IgD-negative memory B cell (primary cell): ENCODE measurements around the gene LRRC25. TPM values are rescaled to one million over a fixed set of nuclear protein-coding genes. Genes with fewer than 3 reads are reported as not detected.
"Not testable (repeated sequence)": the region's sequence is repeated elsewhere in the genome, so short reads cannot be mapped to it uniquely, and the experiment has no call there.

ENCODE experiments used
- H3K27ac Mint-ChIP-seq, 3 donors: one replicate each; pipeline ENCODE4 v1.8.0; 2020 to 2022; ENCODE audit warnings: mild to moderate bottlenecking in 3 of 3, mixed read lengths in 3 of 3, moderate library complexity in 1 of 3
- H3K27me3 Mint-ChIP-seq: one replicate; pipeline ENCODE4 v1.8.0; 2021; ENCODE audit warnings: mixed read lengths
- H3K36me3 Mint-ChIP-seq: one replicate; pipeline ENCODE4 v1.8.0; 2020; ENCODE audit warnings: mild to moderate bottlenecking, mixed read lengths
- H3K4me1 Mint-ChIP-seq, 3 donors: one replicate each; pipeline ENCODE4 v1.8.0; 2020 to 2022; ENCODE audit warnings: mixed read lengths in 3 of 3, mild to moderate bottlenecking in 1 of 3
- H3K4me3 Mint-ChIP-seq, 4 donors: one replicate each; pipeline ENCODE4 v1.8.0; 2020 to 2022; ENCODE audit warnings: mild to moderate bottlenecking in 4 of 4, mixed read lengths in 4 of 4, moderate library complexity in 3 of 4
- H3K9me3 Mint-ChIP-seq, 3 donors: one replicate each; pipeline ENCODE4 v1.8.0; 2020 to 2021; ENCODE audit warnings: mixed read lengths in 3 of 3, mild to moderate bottlenecking in 1 of 3
- polyA plus RNA-seq: library from polyadenylated mRNA; unstranded; fragments of 300-500 nt; fragmentation: Illumina TruSeq; gene quantifications from one replicate; pipeline ENCODE4 v1.2.3, GENCODE V29; 2021

LRRC25 gene
- polyA plus RNA-seq, 1 donor from 2014 or later: 14.9 TPM

DNA sequence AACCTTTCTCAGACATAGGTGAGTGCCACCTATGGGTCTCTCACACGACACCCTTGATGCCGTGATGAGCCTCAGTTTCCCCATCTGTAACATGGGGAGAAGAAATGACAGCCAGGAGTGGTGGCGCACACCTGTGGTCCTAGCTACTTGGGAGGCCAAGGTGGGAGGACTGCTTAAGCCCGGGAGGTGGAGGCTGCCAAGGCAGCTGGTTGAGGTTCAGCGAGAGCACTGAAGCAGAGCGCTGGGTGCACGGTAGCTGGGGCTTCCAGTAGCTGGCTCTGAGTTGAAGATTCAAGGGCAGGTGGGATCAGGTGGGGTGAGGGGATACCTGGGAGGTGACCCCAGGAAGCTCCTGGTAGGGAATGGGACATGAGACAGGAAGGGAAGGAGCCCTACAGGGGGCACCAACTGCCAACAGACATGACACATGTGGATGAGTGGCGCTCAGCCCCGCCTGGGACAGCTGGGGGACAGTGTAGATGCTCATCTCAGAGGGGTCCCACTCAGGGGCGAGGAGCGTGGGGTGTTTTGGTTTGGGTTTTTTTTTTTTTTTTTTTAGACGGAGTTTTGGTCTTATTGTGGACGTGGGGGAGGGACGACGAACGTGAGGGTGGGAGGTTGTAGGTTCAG, 15.3 kb upstream of the LRRC25 start:
- Mint-ChIP-seq H3K4me1 (peaks cover 13 to 21% (median 20%) of the 10 kb centered on the region in 3 donors), H3K4me3 (peak overlapping the region in 2 of 4 donors; percentile 22 to 57), H3K36me3 (peaks cover 1% of the 10 kb centered on the region), H3K9me3 (no peaks in the 10 kb centered on the region), H3K27me3 (peaks cover 40% of the 10 kb centered on the region), H3K27ac (no peak overlapping the region)

DNA sequence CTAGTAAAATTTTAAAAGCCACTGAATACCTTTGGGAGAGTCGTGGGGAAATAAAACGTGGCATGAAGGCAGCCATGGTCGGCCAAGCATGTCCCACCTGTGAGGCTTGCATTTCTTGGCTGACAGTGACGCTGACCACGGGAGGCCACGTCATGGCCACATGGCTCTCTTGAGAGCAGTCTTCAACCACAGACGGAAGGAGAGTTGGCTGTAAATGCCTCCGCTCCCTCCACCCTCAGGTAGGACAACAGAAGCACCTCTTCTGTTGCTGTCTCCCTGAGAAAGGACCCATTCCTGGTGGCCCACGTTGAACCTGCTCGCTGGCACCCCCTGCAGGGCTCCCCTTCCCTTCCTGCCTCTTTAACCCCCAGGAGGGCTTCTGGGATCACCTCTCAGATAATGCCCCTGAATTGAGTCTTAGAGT, 10.6 kb upstream of the LRRC25 start:
- Mint-ChIP-seq H3K4me3 (peak overlapping the region in 3 of 4 donors; percentile 2 to 73 (median 43)), H3K27me3 (peaks cover 20% of the 10 kb centered on the region), H3K4me1 (peaks cover 9 to 15% (median 12%) of the 10 kb centered on the region in 3 donors), H3K9me3 (no peaks in the 10 kb centered on the region), H3K36me3 (no peaks in the 10 kb centered on the region), H3K27ac (peak overlapping the region; percentile 55 to 84 (median 80))

DNA sequence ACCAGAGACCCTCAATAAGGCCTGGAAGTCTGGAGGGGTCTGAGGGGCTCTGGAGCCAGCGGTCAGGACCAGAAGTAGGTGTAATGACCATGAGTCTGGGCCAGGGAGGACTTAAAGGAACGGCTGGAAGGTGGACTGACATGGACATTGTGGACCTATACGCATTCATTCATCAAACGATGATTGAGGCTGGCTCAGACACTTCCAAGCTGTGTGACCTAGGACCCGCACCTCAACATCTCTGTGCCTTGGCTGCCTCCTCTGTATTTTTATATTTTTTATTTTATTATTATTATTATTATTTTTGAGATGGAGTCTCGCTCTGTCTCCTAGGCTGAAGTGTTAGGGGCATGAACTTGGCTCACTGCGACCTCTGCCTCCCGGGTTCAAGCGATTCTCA, 9.3 kb upstream of the LRRC25 start:
- Mint-ChIP-seq H3K9me3 (no peaks in the 10 kb centered on the region), H3K27me3 (peaks cover 15% of the 10 kb centered on the region)

DNA sequence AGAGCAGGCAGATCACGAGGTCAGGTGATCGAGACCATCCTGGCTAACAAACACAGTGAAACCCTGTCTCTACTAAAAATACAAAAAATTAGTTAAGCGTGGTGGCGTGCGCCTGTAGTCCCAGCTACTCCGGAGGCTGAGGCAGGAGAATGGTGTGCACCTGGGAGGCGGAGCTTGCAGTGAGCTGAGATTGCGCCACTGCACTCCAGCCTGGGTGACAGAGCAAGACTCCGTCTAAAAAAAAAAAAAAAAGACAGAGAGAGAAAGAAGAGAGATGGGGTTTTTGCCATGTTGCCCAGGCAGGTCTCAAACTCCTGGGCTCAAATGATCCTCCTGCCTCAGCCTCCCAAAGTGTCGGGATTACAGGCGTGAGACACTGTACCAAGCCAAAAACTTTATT, 8.3 kb upstream of the LRRC25 start:
- H3K9me3 Mint-ChIP-seq, H3K27me3 Mint-ChIP-seq, H3K27ac Mint-ChIP-seq, H3K36me3 Mint-ChIP-seq, H3K4me3 Mint-ChIP-seq: not testable (repeated sequence)
- peaks cover 23 to 31% (median 31%) of the 10 kb centered on the region in 3 donors for H3K4me1 Mint-ChIP-seq

More for the DNA sequence above, 9.3 kb upstream of the LRRC25 start:
- Mint-ChIP-seq H3K4me1 (peaks cover 18 to 26% (median 23%) of the 10 kb centered on the region in 3 donors), H3K27ac (peak overlapping the region in 1 of 3 donors; percentile 55), H3K4me3 (no peak overlapping the region), H3K36me3 (peaks cover under 1% of the 10 kb centered on the region)

DNA sequence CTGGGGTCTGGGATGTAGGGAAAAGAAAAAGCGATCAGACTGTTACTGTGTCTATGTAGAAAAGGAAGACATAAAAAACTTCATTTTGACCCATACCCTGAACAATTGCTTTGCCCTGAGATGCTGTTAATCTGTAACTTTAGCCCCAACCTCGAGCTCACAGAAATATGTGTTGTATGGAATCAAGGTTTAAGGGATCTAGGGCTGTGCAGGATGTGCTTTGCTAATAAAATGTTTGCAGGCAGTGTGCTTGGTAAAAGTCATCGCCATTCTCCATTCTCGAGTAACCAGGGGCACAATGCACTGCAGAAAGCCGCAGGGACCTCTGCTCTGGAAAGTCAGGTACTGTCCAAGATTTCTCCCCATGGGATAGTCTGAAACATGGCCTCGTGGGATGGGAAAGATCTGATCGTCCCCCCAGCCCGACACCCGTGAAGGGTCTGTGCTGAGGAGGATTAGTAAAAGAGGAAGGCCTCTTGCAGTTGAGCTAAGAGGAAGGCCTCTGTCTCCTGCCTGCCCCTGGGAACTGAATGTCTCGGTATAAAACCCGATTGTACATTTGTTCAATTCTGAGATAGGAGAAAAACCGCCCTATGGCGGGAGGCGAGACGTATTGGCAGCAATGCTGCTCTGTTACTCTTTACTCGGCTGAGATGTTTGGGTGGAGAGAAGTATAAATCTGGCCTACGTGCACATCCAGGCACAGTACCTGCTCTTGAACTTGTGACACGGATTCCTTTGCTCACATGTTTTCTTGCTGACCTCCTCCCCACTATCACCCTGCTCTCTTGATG, 5.2 kb upstream of the LRRC25 start:
- peak overlapping the region in 2 of 4 donors; percentile 58 to 61 for H3K4me3 Mint-ChIP-seq
- peak overlapping the region in 2 of 3 donors; percentile 76 to 81 for H3K27ac Mint-ChIP-seq
- H3K4me1 Mint-ChIP-seq: peaks cover 22 to 24% (median 24%) of the 10 kb centered on the region in 3 donors
- not testable (repeated sequence) for H3K36me3 Mint-ChIP-seq, H3K9me3 Mint-ChIP-seq, H3K27me3 Mint-ChIP-seq

DNA sequence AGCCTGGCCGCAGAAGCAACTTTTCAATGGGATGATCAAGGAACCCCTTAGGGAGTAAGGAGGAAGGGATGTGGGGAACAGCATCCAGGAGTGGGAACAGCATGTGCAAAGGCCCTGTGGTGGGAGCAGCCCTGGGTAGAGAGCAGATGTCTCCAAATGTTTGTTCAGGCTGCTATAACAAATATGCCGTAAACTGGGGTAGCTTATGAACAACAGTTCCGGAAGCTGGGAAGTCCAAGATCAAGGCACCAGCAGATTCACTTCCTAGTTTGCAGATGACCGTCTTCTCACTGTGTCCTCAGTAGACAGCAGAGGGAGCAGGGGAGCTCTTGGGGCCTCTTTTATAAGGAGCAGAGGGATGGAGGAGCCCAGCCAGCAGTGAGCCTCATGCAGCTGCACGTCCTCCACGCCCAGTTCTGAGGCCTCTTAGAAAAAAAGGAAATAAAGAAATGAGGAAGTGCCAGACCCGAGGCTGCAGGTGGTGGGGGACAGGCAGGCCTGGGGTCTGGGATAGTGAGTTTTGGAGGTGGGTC, 4.2 kb upstream of the LRRC25 start:
- H3K9me3 Mint-ChIP-seq: no peaks in the 10 kb centered on the region
- H3K4me1 Mint-ChIP-seq: peaks cover 25% of the 10 kb centered on the region in 3 donors
- peak overlapping the region in 3 of 4 donors; percentile 16 to 87 (median 53) for H3K4me3 Mint-ChIP-seq
- H3K27me3 Mint-ChIP-seq: peaks cover 10% of the 10 kb centered on the region
- peak overlapping the region; percentile 59 to 81 (median 74) for H3K27ac Mint-ChIP-seq
- H3K36me3 Mint-ChIP-seq: peaks cover 2% of the 10 kb centered on the region

DNA sequence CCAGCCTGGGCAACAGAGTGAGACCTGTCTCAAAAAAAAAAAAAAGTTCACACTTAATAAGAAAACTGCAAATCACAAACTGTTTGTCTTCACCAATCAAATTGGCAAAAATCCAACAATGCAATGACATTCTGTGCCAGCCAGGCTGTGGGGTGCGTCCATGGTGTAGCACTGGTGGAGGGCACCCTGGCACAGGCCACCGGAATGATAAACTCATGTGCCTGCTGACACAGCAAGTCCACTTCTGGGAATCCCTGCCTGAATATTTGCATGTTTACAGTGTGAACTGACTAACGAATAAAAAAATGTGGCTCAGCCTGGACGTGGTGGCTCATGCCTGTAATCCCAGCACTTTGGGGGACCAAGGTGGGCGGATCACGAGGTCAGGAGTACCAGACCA, 1.6 kb upstream of the LRRC25 start:
- Mint-ChIP-seq H3K9me3 (no peaks in the 10 kb centered on the region), H3K36me3 (peaks cover 2% of the 10 kb centered on the region), H3K27me3 (peaks cover 12% of the 10 kb centered on the region), H3K27ac (no peak overlapping the region), H3K4me3 (peak overlapping the region in 2 of 4 donors; percentile 14 to 52), H3K4me1 (peaks cover 25 to 26% (median 26%) of the 10 kb centered on the region in 3 donors)

DNA sequence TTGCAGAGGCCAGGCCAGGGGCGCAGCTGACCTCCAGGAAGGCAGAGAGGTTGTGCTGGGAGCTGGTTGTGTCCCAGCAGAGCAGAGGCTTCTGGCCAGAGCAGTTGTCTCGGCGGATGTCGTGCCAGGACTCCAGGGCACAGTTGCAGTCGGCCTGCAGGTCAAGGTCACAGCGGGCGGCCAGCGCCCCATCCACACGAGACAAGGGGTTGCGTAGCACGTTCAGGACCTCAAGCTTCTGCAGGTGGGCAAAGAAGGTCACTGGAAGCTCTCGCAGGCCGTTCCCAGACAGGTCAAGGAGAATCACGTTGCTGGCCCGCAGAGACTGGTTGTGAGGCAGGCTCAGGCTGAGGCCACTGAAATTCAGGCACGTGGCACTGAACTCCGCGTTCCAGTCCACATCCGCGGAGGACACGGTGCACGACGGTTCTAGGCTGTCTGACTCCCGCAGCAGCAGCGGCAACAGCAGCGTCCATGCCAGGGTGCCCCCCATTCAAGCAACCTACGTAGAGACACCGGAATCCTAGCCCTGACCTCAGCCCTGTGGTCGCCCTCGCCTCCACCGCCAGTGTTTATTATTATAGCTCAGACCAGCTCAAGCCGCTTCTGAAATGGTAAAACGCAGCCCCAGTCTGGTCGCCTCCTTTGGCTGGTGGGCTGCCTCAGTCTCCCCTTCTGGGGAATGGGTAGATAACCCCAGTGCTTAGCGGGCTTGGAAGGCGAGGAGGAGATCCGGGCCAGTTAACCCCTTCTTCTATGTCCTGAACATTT, 766 bp downstream of the LRRC25 start:
- H3K27ac Mint-ChIP-seq: peak overlapping the region in 2 of 3 donors; percentile 73 to 89
- peaks cover 20% of the 10 kb centered on the region for H3K27me3 Mint-ChIP-seq
- peaks cover 26 to 28% (median 26%) of the 10 kb centered on the region in 3 donors for H3K4me1 Mint-ChIP-seq

DNA sequence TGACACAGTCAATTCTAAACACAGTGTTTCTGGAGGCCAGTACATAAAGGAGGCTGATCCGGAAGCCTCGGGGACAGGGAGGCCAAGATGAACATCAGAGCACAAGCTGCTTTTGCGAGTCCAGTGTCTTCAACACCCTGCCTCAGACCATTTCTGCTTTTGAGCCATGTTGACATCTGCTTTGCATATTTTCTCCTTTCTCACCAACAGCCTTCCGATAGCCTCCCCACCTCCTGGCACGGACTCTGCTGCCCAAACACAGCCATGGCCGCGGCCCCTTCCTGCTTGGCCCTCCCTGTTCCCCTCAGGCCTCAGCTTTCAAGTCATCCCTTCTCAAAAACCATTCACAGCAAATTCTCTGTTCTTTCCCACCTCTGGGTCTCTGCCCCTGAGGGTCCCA, 3.6 kb downstream of the LRRC25 start:
- Mint-ChIP-seq H3K9me3 (no peaks in the 10 kb centered on the region), H3K4me3 (peak overlapping the region; percentile 41 to 92 (median 76)), H3K27me3 (peaks cover 20% of the 10 kb centered on the region), H3K27ac (peak overlapping the region in 2 of 3 donors; percentile 16 to 80), H3K36me3 (no peaks in the 10 kb centered on the region), H3K4me1 (peaks cover 21 to 26% (median 22%) of the 10 kb centered on the region in 3 donors)

More for the DNA sequence above, 766 bp downstream of the LRRC25 start:
- H3K4me3 Mint-ChIP-seq: peak overlapping the region; percentile 77 to 89 (median 86)
- H3K9me3 Mint-ChIP-seq: no peaks in the 10 kb centered on the region
- H3K36me3 Mint-ChIP-seq: peaks cover under 1% of the 10 kb centered on the region

DNA sequence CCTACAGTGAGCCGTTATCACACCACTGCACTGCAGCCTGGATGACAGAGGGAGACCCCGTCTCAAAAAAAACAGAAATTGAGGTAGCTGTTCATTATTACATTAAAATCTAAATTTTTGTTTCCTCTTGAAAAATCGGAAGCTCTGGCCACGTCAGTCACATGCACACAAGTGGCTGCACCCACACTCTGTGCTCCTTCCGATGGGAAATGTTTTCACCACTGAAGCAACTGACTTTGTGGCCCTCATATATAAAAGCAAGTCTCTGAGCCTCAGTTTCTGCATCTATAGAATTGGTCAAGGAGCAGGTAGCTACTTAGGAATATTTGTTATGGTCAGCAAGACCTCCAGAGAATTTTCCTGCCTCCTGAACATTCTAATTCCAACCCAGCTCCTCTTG, 4.5 kb downstream of the LRRC25 start:
- Mint-ChIP-seq H3K4me1 (peaks cover 23 to 29% (median 26%) of the 10 kb centered on the region in 3 donors), H3K4me3 (peak overlapping the region in 1 of 4 donors; percentile 41), H3K27ac (peak overlapping the region in 1 of 3 donors; percentile 75)

DNA sequence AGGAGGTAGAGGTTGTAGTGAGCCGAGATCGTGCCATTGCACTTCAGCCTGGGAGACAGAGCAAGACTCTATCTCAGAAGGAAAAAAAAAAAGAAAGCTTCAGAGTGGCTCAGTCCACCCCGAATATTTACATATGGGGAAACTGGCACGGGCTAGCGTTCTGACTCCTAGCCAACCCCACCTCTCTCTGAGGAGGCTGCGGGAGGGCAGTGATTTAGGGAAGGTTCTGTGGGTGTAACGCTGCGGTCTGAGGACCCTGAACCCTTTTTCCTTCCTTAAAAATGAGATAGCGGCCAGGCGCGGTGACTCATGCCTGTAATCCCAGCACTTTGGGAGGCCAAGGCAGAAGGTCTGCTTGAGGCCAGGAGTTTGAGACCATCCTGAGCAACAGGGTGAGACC, 5.0 kb downstream of the LRRC25 start:
- Mint-ChIP-seq H3K27me3 (peaks cover 13% of the 10 kb centered on the region), H3K4me1 (peaks cover 21 to 24% (median 23%) of the 10 kb centered on the region in 3 donors), H3K27ac (peak overlapping the region in 1 of 3 donors; percentile 75)

More for the DNA sequence above, 4.5 kb downstream of the LRRC25 start:
- Mint-ChIP-seq H3K27me3 (peaks cover 16% of the 10 kb centered on the region), H3K9me3 (no peaks in the 10 kb centered on the region), H3K36me3 (no peaks in the 10 kb centered on the region)

DNA sequence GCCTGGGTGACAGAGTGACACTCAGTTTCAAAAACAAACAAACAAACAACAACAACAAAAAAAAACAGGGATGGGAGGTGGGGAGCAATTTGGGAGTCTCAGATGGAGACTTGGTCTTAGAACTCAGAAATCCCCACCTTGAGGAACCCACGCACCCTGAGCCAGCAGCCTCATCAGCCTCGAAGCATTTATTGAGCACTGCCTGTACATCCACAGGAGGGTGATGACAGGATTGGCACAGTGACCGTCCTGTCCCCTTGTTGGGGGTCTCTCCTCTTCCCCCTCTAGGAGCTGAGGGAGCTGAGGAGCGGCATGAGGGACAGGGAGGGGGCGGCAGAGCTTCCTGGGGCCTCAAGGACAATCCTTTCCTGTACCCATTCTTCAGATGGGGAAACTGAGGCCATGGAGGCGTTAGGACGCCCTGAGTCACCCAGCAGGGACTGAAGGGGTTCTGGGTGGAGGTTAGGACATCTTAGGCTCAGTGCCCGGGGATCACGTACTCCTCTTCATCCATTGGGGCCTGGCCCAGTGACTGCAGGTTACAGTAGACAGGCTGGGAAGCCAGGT, 5.8 kb downstream of the LRRC25 start:
- H3K27ac Mint-ChIP-seq: peak overlapping the region in 2 of 3 donors; percentile 28 to 75
- no peaks in the 10 kb centered on the region for H3K9me3 Mint-ChIP-seq
- H3K36me3 Mint-ChIP-seq: no peaks in the 10 kb centered on the region
- H3K4me3 Mint-ChIP-seq: no peak overlapping the region
- H3K27me3 Mint-ChIP-seq: peaks cover 13% of the 10 kb centered on the region
- peaks cover 21 to 24% (median 23%) of the 10 kb centered on the region in 3 donors for H3K4me1 Mint-ChIP-seq

More for the DNA sequence above, 5.0 kb downstream of the LRRC25 start:
- Mint-ChIP-seq H3K4me3 (peak overlapping the region in 3 of 4 donors; percentile 21 to 65 (median 65)), H3K9me3 (no peaks in the 10 kb centered on the region), H3K36me3 (no peaks in the 10 kb centered on the region)

DNA sequence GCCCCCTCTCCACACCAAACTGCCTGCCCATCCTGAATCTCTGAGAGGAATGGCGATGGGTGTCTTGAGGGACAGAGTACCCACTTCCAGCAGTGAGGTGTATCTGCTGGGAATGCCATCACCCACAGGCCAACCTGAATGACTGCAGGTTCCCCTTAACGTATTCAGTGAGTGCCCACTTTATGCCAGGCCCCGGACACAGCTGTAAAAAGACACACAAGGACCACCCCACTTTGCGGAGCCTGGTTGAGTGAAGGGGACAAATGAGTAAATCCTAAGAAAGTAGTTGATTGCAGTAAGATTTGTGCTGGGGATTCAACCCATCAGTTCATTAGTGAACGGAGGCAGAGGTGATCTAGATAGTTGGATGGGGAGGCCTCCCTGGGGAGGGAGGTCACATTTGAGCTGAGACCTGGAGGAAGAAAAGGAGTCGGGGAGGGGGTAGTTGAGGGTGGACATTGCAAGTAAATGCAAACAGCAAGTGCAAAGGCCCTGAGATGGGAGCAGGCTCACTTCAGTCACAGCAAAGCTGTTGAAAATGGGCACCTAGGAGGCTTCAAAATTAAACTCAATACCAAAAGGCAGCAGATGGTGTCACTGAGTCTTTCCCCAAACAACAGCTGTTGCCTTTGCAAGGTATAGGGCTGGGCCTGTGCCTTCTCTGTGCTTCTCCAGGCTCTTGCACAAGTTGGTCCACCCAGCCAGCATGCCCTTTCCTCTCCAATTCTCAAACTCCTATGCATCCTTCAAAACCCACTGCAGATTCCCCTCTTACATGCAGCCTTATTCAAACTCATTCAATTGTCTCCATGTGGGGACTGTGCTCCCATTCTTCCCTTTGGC, 7.1 kb downstream of the LRRC25 start:
- Mint-ChIP-seq H3K27ac (peak overlapping the region; percentile 28 to 81 (median 73)), H3K27me3 (peaks cover 18% of the 10 kb centered on the region), H3K36me3 (no peaks in the 10 kb centered on the region), H3K9me3 (no peaks in the 10 kb centered on the region), H3K4me3 (peak overlapping the region in 2 of 4 donors; percentile 25 to 45), H3K4me1 (peaks cover 21 to 24% (median 23%) of the 10 kb centered on the region in 3 donors)
